Putamen (tissue), 1 donor: ENCODE results near the gene DEF6.

Experiments used
- DNase-seq: peaks from one replicate; pipeline ENCODE4 v3.0.0-alpha.2; 2016; ENCODE audit warnings: low spot score

DEF6 gene, protein sequence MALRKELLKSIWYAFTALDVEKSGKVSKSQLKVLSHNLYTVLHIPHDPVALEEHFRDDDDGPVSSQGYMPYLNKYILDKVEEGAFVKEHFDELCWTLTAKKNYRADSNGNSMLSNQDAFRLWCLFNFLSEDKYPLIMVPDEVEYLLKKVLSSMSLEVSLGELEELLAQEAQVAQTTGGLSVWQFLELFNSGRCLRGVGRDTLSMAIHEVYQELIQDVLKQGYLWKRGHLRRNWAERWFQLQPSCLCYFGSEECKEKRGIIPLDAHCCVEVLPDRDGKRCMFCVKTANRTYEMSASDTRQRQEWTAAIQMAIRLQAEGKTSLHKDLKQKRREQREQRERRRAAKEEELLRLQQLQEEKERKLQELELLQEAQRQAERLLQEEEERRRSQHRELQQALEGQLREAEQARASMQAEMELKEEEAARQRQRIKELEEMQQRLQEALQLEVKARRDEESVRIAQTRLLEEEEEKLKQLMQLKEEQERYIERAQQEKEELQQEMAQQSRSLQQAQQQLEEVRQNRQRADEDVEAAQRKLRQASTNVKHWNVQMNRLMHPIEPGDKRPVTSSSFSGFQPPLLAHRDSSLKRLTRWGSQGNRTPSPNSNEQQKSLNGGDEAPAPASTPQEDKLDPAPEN

DNA sequence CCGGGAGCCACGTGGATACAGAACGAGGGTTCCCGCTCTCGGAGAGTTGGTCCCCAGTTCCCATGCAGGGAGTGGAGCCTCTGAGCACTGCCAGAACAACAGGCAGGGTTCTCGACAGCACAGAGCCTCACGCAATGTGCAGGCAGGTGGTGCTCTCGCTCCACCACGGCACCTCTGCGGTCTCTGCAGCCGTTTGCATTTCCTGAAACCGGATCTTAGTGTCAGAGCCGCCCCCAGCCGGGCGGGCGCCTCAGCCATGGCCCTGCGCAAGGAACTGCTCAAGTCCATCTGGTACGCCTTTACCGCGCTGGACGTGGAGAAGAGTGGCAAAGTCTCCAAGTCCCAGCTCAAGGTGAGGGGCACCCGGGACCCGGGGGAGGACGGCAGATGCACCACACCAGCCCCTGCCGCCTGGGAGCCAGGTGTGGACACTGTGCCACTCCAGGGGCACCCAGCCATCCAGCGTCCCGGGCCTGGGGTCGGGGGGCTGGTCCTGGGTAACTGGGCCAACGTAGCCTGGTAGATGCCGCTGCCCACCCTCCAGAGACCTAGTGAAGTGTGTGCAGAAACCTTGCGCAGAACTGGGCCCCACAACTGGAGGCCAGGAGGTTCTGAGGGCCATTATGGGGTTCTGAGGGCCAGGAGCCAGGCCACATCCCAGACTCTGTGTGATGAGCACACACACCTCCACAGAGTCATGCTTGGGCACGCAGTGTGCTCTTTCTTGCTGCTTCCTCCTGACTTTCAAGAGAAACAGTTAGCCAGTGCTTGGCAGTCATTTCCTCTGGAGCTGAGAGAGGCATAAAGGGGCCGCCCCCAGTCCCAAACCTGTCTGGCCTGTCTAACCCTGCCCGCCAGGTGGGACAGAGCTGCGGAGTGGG is at the start of gene DEF6:
Gene DEF6 (plus strand): TSS at position 218 of the 881 bp plus-strand sequence. CDS start 39 bp downstream, at position 257.
- peak; percentile 29 for DNase-seq

DNA sequence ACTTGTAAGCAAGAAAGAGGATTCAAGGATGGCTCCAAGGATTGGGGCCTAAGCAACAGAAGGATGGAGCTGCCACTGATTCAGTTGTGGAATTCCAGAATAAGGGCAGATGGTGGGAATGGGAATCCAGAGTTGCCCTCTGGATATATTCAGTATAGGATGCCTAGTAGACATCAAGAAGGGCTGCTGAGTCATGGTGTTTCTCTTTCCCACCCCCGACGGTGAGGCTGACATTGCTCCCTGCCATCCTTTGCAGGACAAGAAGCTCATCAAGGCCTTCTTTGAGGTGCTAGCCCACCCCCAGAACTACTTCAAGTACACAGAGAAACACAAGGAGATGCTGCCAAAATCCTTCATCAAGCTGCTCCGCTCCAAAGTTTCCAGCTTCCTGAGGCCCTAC is 49.3 kb upstream of the DEF6 start:
- no peak for DNase-seq

DNA sequence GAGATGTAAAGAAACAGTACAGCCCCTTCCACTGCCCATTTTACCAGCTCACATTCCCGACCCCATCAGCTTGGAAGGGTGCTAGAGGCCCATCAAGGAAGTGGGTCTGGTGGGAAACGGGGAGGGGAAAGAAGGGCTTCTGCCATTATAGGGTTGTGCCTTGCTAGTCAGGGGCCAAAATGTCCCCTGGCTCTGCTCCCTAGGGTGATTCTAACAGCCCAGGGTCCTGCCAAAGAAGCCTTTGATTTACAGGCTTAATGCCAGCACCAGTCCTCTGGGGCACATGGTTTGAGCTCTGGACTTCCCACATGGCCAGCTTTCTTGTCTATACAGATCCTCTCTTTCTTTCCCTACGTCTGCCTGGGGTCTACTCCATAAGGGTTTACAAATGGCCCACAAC is 48.7 kb upstream of the DEF6 start:
- no peak for DNase-seq

DNA sequence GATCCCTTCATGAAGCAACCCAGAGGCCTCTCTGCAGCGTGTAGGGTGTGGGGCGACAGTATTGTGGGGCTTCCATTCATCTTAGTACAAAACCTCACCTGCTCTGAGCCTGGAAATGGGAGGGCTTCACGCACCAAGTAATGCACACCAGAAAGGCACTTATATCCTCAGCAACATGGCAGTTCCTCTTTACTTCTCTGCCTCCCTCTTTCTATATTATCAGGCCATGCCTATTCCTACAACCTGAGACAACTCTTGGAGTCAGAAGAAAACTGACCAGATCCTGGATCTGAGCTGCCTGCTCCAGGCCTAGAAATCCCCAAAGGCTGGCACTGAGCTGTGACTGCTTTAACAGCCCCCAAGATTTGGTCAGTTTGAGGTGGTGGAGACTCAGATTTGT is 45.7 kb upstream of the DEF6 start:
- no peak for DNase-seq

DNA sequence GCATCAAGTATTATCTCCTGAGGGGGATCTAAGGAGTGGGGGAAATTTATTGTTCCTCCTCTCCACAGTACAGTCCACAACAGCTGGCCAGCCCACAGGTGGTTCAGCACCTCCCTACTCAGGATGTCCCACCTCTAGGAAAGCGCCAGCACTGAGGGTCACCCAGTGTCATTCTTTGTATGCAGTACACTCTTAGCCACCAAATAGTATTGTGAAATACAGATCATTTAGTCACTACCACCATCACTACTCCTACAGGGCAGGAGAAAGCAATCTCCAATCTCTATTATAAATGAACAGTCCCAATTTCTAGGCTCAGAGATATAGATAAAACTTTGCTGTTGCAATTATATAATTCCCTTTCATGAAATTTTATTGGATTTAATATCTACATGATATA is 44.4 kb upstream of the DEF6 start:
- DNase-seq: no peak

DNA sequence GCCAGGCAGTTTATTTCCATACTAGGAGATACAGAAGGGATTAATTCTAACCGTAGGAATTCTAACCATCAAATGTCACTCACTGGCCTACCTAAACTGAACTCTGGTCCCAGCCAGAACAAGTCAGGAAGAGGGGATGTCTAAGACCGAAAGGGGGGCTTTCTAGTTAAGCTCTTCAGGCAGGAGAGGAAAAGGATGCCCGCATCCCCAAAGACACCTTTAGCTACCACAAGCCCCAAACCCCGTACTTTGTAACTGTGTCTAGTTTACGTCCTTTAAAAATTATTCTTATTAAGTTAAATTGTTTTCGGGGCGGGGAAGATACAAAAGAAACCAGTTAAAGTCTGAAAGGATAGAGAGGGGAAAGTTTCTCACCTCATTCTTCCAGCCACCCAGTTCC is 39.3 kb upstream of the DEF6 start:
- no peak for DNase-seq

DNA sequence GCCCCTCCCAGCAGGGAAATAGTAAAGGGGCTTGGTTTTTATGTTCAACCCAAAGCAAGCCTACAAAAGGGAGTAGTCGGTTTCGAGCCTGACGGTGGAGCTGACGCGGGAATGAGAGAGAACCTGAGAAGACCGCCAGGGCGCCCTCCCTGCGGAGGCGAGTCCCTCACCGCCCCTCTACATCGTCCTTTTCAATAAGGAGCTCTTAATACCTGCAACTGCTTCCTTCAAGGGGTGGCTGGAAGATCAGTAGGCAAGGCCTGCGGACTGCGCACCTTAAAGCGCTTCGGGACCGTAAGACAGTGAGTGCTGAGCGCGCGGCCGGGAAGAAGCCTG is 38.8 kb upstream of the DEF6 start:
- DNase-seq: no peak

DNA sequence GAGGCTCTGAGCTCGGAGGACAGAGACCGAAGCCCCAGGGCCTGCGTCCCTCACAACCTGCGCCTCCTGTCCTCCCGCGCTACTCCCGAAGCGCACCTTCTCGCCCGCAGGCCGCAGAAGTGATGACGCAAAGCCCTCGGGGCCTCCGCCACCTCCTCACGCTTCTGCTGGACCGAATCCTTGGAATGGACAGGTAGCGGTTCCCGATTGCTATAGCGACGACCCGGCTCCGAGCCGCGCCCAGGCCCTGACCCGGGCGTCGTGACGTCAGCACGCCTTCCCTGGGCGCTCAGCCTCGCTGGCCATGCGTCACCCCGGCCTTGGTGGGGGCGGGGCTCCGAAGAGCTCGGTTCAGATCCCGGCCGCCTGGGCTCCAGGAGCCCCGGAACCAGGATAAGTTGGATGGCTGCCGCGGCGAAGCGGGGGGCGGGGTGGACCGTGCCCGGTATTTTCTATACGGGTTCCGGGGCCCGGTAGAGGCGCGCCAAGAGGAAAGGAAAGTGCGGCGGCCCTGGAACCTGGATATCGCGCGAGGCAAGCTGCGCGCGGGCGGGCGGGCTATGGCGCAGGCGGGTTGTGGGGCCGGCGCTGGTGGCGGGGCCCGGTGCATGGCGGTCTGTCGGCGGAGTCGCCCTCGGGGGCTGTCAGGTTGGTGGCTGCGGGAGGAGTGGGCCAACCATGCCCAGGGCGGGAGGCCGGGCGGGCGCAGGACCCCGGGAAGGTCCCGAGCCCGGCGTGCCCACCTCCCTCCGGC is 38.2 kb upstream of the DEF6 start, which contains the start of gene ZNF76:
Gene ZNF76 (plus strand): TSS at position 542 of the 754 bp plus-strand sequence. CDS start 21,417 bp downstream, outside the sequence.
- DNase-seq: peak; percentile 98

DNA sequence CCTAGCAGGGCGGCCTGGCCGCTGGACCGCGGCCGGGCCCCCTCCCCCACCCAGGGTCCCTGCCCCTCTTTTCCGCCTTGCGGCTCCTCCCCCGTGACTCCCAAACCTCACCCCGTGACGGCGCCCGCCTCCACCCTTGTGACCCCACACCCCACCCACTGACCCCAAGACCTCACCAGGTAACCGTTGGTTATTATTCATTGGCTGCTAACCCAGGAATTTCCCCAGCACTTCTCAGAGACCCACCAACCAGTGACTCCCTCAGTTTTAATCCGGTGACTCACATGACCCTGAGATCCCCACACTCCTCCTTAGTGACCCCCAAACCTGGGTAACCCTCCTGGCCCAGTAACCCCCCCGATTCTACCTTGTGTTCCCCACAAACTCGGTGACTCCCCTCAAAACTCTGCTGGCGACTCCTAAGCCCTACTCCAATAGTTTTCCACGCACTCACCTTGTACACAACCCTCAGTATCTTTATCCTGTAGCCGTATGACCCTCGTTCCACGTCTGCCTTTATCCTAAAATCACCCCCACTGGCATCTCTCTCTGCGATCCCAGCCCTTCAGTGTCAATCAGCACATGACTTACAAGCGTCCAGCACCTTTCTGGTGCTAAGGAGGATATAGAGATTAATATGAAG is 37.5 kb upstream of the DEF6 start:
- peak; percentile 46 for DNase-seq

DNA sequence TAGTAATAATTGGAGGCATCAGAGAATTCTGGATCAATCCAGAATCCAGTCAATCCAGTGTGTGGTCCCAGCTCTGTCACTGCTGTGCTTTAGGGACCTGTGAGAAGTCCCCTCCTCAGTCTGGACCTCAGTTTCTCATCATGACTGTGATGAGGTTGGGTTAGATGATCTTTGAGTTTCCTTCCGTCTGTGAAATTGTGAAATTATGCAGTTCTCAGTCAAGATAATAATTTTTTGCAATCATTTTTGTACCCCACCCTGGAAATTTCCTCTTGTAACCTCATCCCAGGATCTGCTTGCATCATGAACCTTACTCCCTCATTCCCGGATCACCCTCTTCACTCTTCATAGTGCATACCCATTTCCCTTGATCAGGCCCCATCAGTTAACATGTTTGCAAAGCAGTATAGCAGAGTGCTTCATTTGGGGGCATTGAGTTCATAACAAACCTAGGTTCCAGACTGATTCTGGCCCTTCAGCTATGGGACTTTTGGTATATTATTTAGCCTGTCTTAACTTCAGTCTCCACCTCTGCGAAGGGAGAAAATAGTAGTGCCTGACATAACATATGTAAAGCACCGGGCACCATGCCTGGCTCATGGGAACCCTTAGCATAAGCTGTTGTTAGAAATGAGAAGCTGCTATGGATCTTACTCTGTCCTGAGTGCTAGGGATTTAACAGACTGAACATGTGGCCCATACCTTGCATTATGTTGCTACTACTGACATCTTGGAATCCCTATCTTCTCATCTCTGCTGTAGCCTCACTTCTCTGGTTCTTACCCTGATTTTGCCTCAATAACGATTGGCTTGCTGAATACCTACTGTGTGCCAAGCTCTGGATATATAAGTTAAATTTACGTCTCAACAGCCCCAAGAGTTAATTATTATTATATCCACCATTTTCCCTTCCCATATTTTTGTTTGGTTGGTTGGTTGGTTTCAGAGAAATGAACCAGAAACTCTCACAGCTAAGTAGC is 36.7 kb upstream of the DEF6 start:
- no peak for DNase-seq

DNA sequence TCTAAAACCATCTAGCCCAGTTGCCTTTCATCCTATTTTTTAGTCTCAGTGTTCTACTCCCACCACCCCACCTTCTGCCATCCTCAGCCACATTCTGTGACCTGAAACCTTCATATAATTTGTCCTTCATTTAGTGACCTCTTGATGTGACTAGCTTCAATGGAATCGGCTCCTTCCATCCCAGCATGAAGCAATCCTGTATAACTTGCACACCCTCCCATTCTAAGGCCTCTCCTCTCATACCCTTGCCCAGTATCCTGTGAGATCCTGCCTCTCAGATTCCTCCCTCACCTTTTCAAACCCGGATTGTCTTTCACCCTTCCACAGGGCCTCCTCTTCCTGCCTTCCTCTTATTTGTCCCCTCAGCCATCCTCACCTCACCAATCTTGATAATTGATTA is 35.0 kb upstream of the DEF6 start:
- DNase-seq: no peak

DNA sequence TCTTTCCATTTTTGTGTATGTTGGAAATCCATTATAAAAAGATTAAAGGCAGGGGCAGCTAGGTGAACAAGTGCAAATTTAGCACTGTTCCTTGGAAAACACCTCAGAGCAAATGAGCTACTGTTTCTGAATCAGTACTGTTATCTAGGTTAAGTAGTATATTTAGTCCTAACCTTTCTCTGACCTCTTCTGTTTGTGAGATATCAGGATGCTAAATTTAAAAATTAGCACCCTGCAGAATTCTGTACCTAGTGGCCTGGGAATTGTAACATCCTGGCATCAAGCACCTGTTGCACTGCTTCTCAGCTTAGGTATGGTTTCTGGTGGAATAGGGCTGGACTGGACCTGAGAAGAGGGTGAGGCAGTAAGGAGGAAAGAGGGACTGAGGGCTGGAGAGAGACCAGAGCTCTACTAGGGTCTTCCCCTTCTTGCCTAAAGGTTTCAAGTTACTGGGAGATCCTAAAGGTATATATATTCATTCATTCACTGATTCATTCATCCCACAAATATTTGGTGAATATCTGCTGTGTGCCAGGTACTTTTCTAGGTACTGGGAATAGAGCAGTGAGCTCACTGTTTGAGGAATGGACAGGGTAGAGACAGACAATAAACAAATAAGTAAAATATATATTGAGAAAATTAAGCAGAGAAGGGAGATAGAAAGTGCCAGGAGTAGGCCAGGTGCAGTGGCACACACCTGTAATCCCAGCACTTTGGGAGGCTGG is 32.9 kb upstream of the DEF6 start:
- DNase-seq: peak; percentile 57

DNA sequence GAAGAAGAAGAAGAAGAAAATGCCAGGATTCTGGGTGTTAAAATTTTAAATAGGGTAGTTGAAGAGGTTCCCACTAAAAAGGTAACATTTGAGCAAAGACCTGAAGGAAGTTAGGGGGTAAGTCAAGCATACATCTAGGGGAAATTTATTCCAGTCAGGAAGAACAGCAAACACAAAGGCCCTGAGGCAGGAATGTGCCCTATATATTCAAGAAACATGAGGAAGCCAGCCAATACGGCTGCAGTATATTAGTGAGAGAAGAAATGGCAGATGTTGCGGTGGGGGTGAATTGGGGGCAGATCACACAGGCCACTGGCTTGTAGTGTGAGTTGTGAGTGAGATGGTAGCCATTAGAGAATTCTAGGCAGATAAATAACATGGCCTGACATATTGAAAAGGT is 32.1 kb upstream of the DEF6 start:
- DNase-seq: no peak

DNA sequence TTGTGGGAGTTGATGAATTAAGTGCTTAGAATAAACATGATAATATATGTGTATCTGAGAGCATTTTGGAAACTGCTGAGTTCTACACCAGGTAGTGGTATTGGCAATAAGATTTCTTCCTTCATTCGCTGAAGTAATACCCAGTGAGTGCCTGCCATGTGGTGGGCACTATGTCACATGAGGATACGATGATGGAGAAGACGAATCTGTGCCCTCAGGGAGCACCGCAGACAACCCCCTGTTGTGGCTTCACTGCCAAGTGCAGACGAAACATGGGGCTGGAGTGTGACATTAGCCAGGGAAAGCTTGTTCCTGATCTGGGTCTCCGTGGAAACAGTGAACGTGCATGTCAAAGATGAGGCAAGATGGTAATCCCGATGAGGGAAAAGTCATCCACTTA is 30.2 kb upstream of the DEF6 start:
- no peak for DNase-seq

DNA sequence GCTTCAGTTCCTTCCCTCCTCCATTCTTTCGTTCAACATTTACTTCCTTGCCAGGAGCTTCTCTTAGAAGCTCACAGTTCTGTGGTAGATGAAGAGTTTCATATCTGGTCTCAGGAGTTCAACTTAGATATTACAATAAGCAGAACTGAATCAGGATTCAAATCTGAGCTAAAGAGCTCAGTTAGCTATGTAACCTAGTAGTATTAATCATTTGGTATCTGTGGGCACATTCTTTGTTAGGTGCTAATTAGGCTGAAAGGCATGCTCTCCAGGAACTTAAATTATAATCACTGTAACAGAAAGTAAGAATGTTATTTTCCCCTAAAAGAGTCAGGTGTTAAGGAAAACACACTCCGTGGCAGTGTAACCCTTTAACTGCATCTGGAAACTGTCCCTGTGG is 29.7 kb upstream of the DEF6 start:
- no peak for DNase-seq

DNA sequence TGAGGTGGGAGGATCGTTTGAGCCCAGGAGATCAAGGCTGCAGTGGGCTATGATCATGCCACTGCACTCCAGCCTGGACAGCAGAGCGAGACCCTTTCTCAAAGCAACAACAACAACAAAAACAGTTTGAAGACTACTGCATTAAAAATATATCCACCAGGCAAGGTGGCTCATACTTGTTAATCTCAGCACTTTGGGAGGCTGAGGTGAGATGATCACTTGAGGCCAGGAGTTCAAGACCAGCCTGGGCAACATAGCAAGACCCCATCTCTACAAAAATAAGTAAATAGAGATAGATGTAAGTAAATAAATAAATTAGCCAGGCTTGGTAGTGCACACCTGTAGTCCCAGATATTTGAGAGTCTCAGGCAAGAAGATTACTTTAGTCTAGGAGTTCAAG is 25.6 kb upstream of the DEF6 start:
- DNase-seq: no peak

DNA sequence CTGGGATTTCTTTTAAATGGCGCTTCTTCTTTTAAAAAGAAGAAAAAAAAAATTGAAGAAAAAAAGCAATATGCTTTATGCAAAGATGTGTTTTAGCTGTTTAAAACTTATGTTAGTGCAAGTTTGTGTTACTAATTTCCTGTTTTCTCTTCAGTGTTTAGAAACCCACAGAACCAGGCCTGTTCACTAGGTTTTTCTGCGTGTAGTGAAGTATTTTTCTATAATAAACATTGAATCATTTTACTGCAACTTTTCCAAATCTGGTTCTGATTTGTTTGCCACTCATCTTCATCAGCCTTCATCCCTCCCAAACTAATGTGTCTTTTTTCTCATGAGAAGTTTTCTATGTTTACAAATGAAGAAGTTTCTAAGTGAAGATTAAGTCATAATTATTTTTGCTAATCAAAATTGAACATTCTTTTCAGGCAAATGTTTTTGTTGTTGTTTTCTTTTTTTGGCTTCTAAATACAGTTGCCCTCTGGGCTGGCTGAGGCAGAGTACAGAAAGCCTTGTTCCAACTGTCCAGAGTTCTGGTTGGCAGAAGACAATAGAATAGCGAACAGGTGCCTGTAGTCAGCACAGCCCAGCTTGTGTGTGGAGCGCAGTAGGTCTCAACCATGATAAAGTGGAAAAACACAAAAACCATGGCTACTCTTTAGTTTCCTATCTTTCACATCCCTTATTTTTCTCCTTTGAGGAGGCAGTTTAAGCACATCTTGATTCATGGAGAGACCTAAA is 23.6 kb upstream of the DEF6 start:
- no peak for DNase-seq

DNA sequence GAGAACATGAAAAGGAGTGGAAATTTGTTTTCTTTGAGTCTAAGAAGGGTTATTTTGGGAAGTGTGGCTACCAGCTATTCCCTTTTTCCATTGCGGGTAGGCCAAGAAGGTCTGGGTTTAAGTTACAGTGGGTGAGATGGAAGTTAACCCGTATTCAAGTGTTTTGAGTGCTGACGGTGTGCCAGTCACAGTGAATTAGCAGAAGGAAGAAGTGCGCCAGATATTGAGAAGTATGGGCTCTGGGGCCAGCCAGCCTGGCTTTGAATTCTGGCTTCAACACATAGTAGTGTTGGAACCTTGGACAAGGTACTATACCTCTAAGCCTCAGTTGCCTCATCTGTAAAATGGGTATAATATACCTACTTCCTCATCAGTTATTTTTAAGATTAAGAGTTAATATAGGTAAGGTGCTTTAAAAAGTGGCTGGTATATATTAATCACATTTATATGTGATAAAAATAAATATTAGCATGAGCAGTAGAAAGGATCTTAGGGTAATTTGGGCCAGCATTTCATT is 21.8 kb upstream of the DEF6 start:
- no peak for DNase-seq

DNA sequence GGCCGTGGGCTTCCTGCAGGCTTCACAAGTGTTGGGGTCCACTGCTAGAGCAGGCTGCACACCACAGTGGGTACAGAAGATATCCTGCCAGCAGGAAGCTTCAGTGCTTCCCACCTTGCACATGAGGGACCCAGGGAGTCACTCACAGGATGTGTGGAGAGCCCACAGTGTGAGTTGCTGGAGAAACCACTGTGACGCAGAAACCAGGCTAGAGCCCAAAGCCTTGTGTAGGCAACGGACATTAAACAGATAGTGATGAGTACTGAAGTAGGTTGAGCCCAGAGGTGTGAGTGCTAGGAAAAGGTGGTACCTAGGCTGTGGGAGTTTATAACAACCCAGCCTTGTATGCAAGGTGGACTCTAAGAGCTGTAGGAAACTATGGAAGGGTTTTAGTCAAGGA is 18.9 kb upstream of the DEF6 start:
- DNase-seq: no peak
